HCT116 (cell line): ENCODE measurements around the gene ADGRD1. TPM values are rescaled to one million over a fixed set of nuclear protein-coding genes. Genes with fewer than 3 reads are reported as not detected.

Source experiments
- ATAC-seq: fragments of 200-7000 bp; cut with Tn5 transposase; 2 replicates; pipeline ENCODE4 v1.9.1; 2020; ENCODE audit warnings: mild to moderate bottlenecking, moderate library complexity
- BruUV-seq: library from RNA; stranded (reverse); fragments of 400-500 nt; replicated peaks from 2 replicates; lab custom pipeline; 2021; lab: Mats Ljungman, UMichigan
- CTCF ChIA-PET: fragments of 300-600 bp; sonication (Branson Sonifier 250); formaldehyde crosslinking; loops from one replicate; lab custom pipeline; 2021; ENCODE audit warnings: antibody characterized with exemption; lab: Charles Lee
- POLR2A ChIA-PET: fragments of 300-600, 350-600 bp; sonication (Branson Sonifier 250); formaldehyde crosslinking; loops from one replicate; lab custom pipeline; 2021; ENCODE audit warnings: antibody characterized with exemption; lab: Charles Lee
- RAD21 ChIA-PET, 2 experiments: fragments of 300-600 bp; sonication (Branson Sonifier 250); formaldehyde crosslinking; loops; one replicate each; lab custom pipeline; 2023; ENCODE audit warnings: low total read pairs in 2 of 2; ENCODE audit not compliant: uncharacterized antibody in 2 of 2, unreplicated experiment in 2 of 2, low non-redundant PET in 1 of 2; lab: Charles Lee
- DNase-seq: peaks from one replicate; pipeline ENCODE4 v3.0.0-alpha.2; 2010; ENCODE audit warnings: low read depth, low spot score
- H2AFZ ChIP-seq: fragments of 200-600 bp; shearing (Covaris generic), sonication (generic); 2 replicates; pipeline ENCODE4 v1.6.1; 2017; ENCODE audit warnings: low read depth, mixed run types, mixed read lengths, antibody characterized with exemption, low read length; ENCODE audit not compliant: poor library complexity, severe bottlenecking
- H3K27ac ChIP-seq: 2 replicates; pipeline ENCODE4 v1.5.1; 2012; ENCODE audit warnings: low read depth, low read length
- H3K27me3 ChIP-seq: fragments of 200-600 bp; sonication (generic); 2 replicates; pipeline ENCODE4 v1.6.1; 2016; ENCODE audit warnings: mixed run types, low read length, mixed read lengths; ENCODE audit not compliant: insufficient read depth
- H3K36me3 ChIP-seq, 2 experiments: fragments of 200-500 bp in 1 of 2; fragments of 200-600 bp in 1 of 2; sonication (Bioruptor generic) in 1 of 2; sonication (generic) in 1 of 2; 2 replicates each; pipeline versions ENCODE4 v1.5.1 to v1.6.1; 2014 to 2016; ENCODE audit warnings: low read length in 2 of 2, inconsistent platforms in 1 of 2, mixed read lengths in 1 of 2, mixed run types in 1 of 2; ENCODE audit not compliant: insufficient read depth in 2 of 2, control insufficient read depth in 1 of 2
- H3K4me1 ChIP-seq, 2 experiments: fragments of 200-600 bp in 1 of 2; sonication (generic) in 1 of 2; 2 replicates each; pipeline versions ENCODE4 v1.5.1 to v1.6.1; 2012 to 2017; ENCODE audit warnings: low read length in 2 of 2, inconsistent platforms in 1 of 2, mild to moderate bottlenecking in 1 of 2, mixed read lengths in 1 of 2, mixed run types in 1 of 2, moderate library complexity in 1 of 2; ENCODE audit not compliant: insufficient read depth in 2 of 2, control insufficient read depth in 1 of 2
- H3K4me2 ChIP-seq: fragments of 200-600 bp; sonication (generic); 2 replicates; pipeline ENCODE4 v1.6.1; 2017; ENCODE audit warnings: mixed run types, low read length, mixed read lengths
- H3K4me3 ChIP-seq, 2 experiments: fragments of 200-600 bp in 1 of 2; sonication (generic) in 1 of 2; replicated peaks in 1 of 2; 2 replicates each; pipeline ENCODE4 v1.5.1; 2011 to 2016; ENCODE audit warnings: low read length in 2 of 2, control low read depth in 1 of 2, low read depth in 1 of 2, mild to moderate bottlenecking in 1 of 2, mixed read lengths in 1 of 2, mixed run types in 1 of 2
- H3K79me2 ChIP-seq: fragments of 200-600 bp; sonication (generic); 2 replicates; pipeline ENCODE4 v1.6.1; 2017; ENCODE audit warnings: mild to moderate bottlenecking, mixed run types, low read length, moderate library complexity, mixed read lengths; ENCODE audit not compliant: insufficient read depth
- H3K9ac ChIP-seq: fragments of 200-600 bp; sonication (generic); 2 replicates; pipeline ENCODE4 v1.6.1; 2016; ENCODE audit warnings: low read length, mixed read lengths
- H3K9me2 ChIP-seq: fragments of 200-600 bp; sonication (generic), shearing (Covaris generic); 2 replicates; pipeline ENCODE4 v1.6.1; 2017; ENCODE audit warnings: mixed run types, mild to moderate bottlenecking, moderate library complexity; ENCODE audit not compliant: insufficient read depth
- H3K9me3 ChIP-seq, 2 experiments: fragments of 200-500 bp in 1 of 2; fragments of 200-600 bp in 1 of 2; sonication (Bioruptor generic) in 1 of 2; sonication (generic) in 1 of 2; 2 replicates each; pipeline ENCODE4 v1.6.1; 2014 to 2017; ENCODE audit warnings: low read length in 2 of 2, mixed read lengths in 2 of 2, inconsistent platforms in 1 of 2, low read depth in 1 of 2, mild to moderate bottlenecking in 1 of 2, mixed run types in 1 of 2, moderate library complexity in 1 of 2; ENCODE audit not compliant: control insufficient read depth in 1 of 2, insufficient read depth in 1 of 2
- H4K20me1 ChIP-seq: fragments of 200-600 bp; sonication (generic), shearing (Covaris generic); 2 replicates; pipeline ENCODE4 v1.6.1; 2017; ENCODE audit warnings: mixed run types, mild to moderate bottlenecking, moderate library complexity; ENCODE audit not compliant: insufficient read depth
- FOSL1 ChIP-seq: IDR thresholded peaks from 2 replicates; pipeline ENCODE4 v1.6.1; 2012; ENCODE audit warnings: low read depth
- POLR2A ChIP-seq: IDR thresholded peaks from 2 replicates; pipeline ENCODE4 v1.7.0; 2011; ENCODE audit warnings: borderline replicate concordance; ENCODE audit not compliant: insufficient read depth, insufficient read length; ENCODE audit errors: extremely low read depth
- RAD21 ChIP-seq: IDR thresholded peaks from 2 replicates; pipeline ENCODE4 v1.6.1; 2012; ENCODE audit warnings: low read depth, mild to moderate bottlenecking
- SIN3A ChIP-seq: IDR thresholded peaks from 2 replicates; pipeline ENCODE4 v1.6.1; 2012; ENCODE audit warnings: low read depth
- SP1 ChIP-seq: IDR thresholded peaks from 2 replicates; pipeline ENCODE4 v1.6.1; 2012; ENCODE audit warnings: low read depth
- TCF7L2 ChIP-seq: IDR thresholded peaks from 2 replicates; pipeline ENCODE4 v1.7.0; 2011; ENCODE audit warnings: borderline replicate concordance, inconsistent platforms; ENCODE audit not compliant: insufficient read depth, insufficient read length; ENCODE audit errors: extremely low read depth
- ZNF274 ChIP-seq: fragments of 200-500 bp; sonication (Bioruptor generic); IDR thresholded peaks from 2 replicates; pipeline ENCODE4 v1.6.1; 2014; ENCODE audit warnings: mild to moderate bottlenecking, low read depth, low read length, inconsistent platforms
- intact Hi-C: fragments of 100-400 bp; cut with micrococcal nuclease; formaldehyde crosslinking; loops from 2 replicates; pipeline ENCODE4 v1.10.0; 2022
- total RNA-seq: library from RNA; stranded (reverse); gene quantifications from one replicate; pipeline ENCODE4 v1.2.1, GENCODE V29; 2021; ENCODE audit not compliant: unreplicated experiment
- TF ChIP-seq, protein P1 (sequence below): IDR thresholded peaks from 2 replicates; pipeline ENCODE4 v1.6.1; 2011; ENCODE audit warnings: mild to moderate bottlenecking, low read length, moderate library complexity; ENCODE audit not compliant: insufficient replicate concordance; ENCODE audit errors: extremely low read depth
- TF ChIP-seq, protein P2 (sequence below), 3 experiments: fragments of 200-600 bp in 1 of 3; sonication (generic) in 1 of 3; IDR thresholded peaks in 2 of 3; conservative IDR thresholded peaks in 1 of 3; 2 replicates each; pipeline ENCODE4 v1.5.1; 2012 to 2017; ENCODE audit warnings: low read depth in 2 of 3, low read length in 2 of 3, antibody characterized with exemption in 1 of 3, borderline replicate concordance in 1 of 3, control low read depth in 1 of 3, mild to moderate bottlenecking in 1 of 3, mixed read lengths in 1 of 3, mixed run types in 1 of 3, moderate library complexity in 1 of 3; ENCODE audit not compliant: insufficient read depth in 1 of 3
- TF ChIP-seq, protein P3 (sequence below): IDR thresholded peaks from 2 replicates; pipeline ENCODE4 v1.6.1; 2012; ENCODE audit warnings: low read depth

The ADGRD1 gene
- total RNA-seq, 1 experiment from 2014 or later = 0.44 TPM

DNA sequence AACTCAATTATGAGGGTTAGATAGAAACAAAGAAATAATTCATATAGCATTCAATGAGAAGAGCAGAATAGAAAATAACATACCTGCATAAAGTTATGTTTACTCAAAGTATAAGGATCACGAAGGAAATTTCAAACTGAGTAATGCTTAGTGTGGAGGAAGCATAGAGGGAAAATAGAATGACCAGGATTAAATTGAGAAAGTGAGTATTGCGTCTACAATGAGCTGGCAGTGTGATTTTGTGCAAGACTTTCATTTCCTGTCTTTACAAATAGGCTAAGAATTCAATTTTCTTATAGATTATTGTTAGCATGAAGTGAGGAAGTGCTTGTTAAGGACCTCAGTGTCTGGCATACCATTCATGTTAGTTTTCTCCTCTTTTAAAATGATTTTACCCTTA lies 12.0 kb downstream of the ADGRD1 start:
- H3K4me2 ChIP-seq = no peak overlapping the region
- no peak overlapping the region for H3K27ac ChIP-seq
- RAD21 ChIA-PET = no interaction called here
- no peaks in the 10 kb centered on the region for H3K4me1 ChIP-seq
- intact Hi-C loops = no loop called here
- no peaks in the 10 kb centered on the region for H3K36me3 ChIP-seq
- POLR2A ChIA-PET = no interaction called here
- H4K20me1 ChIP-seq = no peaks in the 10 kb centered on the region
- CTCF ChIA-PET = no interaction called here
- no peaks in the 10 kb centered on the region for H3K9me3 ChIP-seq
- BruUV-seq = no TSS peak
- no peak for DNase-seq
- H2AFZ ChIP-seq = no peak overlapping the region
- H3K4me3 ChIP-seq = no peak overlapping the region
- ATAC-seq = no peak
- no peaks in the 10 kb centered on the region for H3K79me2 ChIP-seq
- H3K9ac ChIP-seq = no peak overlapping the region
- peaks cover 33% of the 10 kb centered on the region for H3K27me3 ChIP-seq
- no peaks in the 10 kb centered on the region for H3K9me2 ChIP-seq
- TF ChIP-seq POLR2A (no peak), FOSL1 (no peak), SP1 (no peak), ZNF274 (no peak), RAD21 (no peak), SIN3A (no peak), TCF7L2 (no peak)
- TF ChIP-seq, protein P1, sequence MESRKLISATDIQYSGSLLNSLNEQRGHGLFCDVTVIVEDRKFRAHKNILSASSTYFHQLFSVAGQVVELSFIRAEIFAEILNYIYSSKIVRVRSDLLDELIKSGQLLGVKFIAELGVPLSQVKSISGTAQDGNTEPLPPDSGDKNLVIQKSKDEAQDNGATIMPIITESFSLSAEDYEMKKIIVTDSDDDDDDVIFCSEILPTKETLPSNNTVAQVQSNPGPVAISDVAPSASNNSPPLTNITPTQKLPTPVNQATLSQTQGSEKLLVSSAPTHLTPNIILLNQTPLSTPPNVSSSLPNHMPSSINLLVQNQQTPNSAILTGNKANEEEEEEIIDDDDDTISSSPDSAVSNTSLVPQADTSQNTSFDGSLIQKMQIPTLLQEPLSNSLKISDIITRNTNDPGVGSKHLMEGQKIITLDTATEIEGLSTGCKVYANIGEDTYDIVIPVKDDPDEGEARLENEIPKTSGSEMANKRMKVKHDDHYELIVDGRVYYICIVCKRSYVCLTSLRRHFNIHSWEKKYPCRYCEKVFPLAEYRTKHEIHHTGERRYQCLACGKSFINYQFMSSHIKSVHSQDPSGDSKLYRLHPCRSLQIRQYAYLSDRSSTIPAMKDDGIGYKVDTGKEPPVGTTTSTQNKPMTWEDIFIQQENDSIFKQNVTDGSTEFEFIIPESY = no peak
- TF ChIP-seq, protein P2, sequence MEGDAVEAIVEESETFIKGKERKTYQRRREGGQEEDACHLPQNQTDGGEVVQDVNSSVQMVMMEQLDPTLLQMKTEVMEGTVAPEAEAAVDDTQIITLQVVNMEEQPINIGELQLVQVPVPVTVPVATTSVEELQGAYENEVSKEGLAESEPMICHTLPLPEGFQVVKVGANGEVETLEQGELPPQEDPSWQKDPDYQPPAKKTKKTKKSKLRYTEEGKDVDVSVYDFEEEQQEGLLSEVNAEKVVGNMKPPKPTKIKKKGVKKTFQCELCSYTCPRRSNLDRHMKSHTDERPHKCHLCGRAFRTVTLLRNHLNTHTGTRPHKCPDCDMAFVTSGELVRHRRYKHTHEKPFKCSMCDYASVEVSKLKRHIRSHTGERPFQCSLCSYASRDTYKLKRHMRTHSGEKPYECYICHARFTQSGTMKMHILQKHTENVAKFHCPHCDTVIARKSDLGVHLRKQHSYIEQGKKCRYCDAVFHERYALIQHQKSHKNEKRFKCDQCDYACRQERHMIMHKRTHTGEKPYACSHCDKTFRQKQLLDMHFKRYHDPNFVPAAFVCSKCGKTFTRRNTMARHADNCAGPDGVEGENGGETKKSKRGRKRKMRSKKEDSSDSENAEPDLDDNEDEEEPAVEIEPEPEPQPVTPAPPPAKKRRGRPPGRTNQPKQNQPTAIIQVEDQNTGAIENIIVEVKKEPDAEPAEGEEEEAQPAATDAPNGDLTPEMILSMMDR (IDR thresholded peaks at IDR 0.05 in 2 of 3, conservative IDR thresholded peaks at IDR 0.05 in 1 of 3; ENCODE audit: borderline replicate concordance in 1 of 3, insufficient read depth in 1 of 3, low read depth in 2 of 3, low read length in 2 of 3) = no peak
- TF ChIP-seq, protein P3, sequence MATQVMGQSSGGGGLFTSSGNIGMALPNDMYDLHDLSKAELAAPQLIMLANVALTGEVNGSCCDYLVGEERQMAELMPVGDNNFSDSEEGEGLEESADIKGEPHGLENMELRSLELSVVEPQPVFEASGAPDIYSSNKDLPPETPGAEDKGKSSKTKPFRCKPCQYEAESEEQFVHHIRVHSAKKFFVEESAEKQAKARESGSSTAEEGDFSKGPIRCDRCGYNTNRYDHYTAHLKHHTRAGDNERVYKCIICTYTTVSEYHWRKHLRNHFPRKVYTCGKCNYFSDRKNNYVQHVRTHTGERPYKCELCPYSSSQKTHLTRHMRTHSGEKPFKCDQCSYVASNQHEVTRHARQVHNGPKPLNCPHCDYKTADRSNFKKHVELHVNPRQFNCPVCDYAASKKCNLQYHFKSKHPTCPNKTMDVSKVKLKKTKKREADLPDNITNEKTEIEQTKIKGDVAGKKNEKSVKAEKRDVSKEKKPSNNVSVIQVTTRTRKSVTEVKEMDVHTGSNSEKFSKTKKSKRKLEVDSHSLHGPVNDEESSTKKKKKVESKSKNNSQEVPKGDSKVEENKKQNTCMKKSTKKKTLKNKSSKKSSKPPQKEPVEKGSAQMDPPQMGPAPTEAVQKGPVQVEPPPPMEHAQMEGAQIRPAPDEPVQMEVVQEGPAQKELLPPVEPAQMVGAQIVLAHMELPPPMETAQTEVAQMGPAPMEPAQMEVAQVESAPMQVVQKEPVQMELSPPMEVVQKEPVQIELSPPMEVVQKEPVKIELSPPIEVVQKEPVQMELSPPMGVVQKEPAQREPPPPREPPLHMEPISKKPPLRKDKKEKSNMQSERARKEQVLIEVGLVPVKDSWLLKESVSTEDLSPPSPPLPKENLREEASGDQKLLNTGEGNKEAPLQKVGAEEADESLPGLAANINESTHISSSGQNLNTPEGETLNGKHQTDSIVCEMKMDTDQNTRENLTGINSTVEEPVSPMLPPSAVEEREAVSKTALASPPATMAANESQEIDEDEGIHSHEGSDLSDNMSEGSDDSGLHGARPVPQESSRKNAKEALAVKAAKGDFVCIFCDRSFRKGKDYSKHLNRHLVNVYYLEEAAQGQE = no peak
